ENCODE results near the gene TVP23C. TPM values are rescaled to one million over a fixed set of nuclear protein-coding genes. Genes with fewer than 3 reads are reported as not detected.
"Not testable (repeated sequence)": the region's sequence is repeated elsewhere in the genome, so short reads cannot be mapped to it uniquely, and the experiment has no call there.

TVP23C gene
- polyA plus RNA-seq (2013, experiment 1 of 2; ENCODE audit: insufficient read length) = 8.5 TPM
- 11.2 TPM for polyA plus RNA-seq (2013, experiment 2 of 2; ENCODE audit: insufficient read length)

- DNase-seq = peak; percentile 75
Measured at GRCh38 chr17:15563375-15563857, at the start of gene TVP23C. Gene TVP23C (minus strand): TSS chr17:15563483. CDS start chr17:15563448, 35 bp downstream.

GRCh38 chr17:15592960-15593359 is 29.7 kb upstream of the TVP23C start:
- DNase-seq = not testable (repeated sequence)

- DNase-seq = not testable (repeated sequence)
Measured at GRCh38 chr17:15591986-15592385, 28.7 kb upstream of the TVP23C start.

- DNase-seq = not testable (repeated sequence)
Measured at GRCh38 chr17:15590844-15591243, 27.6 kb upstream of the TVP23C start.

GRCh38 chr17:15589544-15590536 is 26.6 kb upstream of the TVP23C start:
- DNase-seq = not testable (repeated sequence)

- not testable (repeated sequence) for DNase-seq
Measured at GRCh38 chr17:15588017-15588416, 24.7 kb upstream of the TVP23C start.

- not testable (repeated sequence) for DNase-seq
Measured at GRCh38 chr17:15583313-15583712, 20.0 kb upstream of the TVP23C start.

GRCh38 chr17:15581462-15581861 is 18.2 kb upstream of the TVP23C start:
- not testable (repeated sequence) for DNase-seq

- DNase-seq = not testable (repeated sequence)
Measured at GRCh38 chr17:15576848-15577247, 13.6 kb upstream of the TVP23C start.

GRCh38 chr17:15574660-15575059 is 11.4 kb upstream of the TVP23C start:
- DNase-seq = not testable (repeated sequence)

- DNase-seq = not testable (repeated sequence)
Measured at GRCh38 chr17:15573870-15574269, 10.6 kb upstream of the TVP23C start.

- not testable (repeated sequence) for DNase-seq
Measured at GRCh38 chr17:15562613-15563374, 489 bp downstream of the TVP23C start.

GRCh38 chr17:15561439-15561838 is 1.8 kb downstream of the TVP23C start:
- not testable (repeated sequence) for DNase-seq

GRCh38 chr17:15558403-15559105 is 4.7 kb downstream of the TVP23C start:
- DNase-seq = not testable (repeated sequence)

GRCh38 chr17:15557334-15557832 is 5.9 kb downstream of the TVP23C start:
- not testable (repeated sequence) for DNase-seq

GRCh38 chr17:15552932-15553331 is 10.4 kb downstream of the TVP23C start:
- DNase-seq = not testable (repeated sequence)

- DNase-seq = not testable (repeated sequence)
Measured at GRCh38 chr17:15549552-15549951, 13.7 kb downstream of the TVP23C start.

- DNase-seq = not testable (repeated sequence)
Measured at GRCh38 chr17:15546604-15547003, 16.7 kb downstream of the TVP23C start.

GRCh38 chr17:15540371-15541219 is 22.7 kb downstream of the TVP23C start:
- not testable (repeated sequence) for DNase-seq

GRCh38 chr17:15533122-15533521 is 30.2 kb downstream of the TVP23C start:
- not testable (repeated sequence) for DNase-seq
